GM23338 (cell line): ENCODE results near the gene ZDHHC7. TPM values are rescaled to one million over a fixed set of nuclear protein-coding genes. Genes with fewer than 3 reads are reported as not detected.

Experiments used
- ATAC-seq: fragments of 200-7000 bp; cut with Tn5 transposase; 3 replicates; pipeline ENCODE4 v1.9.1; 2020
- DNase-seq: peaks from one replicate; pipeline ENCODE4 v3.0.0-alpha.2; 2015; ENCODE audit warnings: low spot score
- H2AFZ ChIP-seq: fragments of 200-600 bp; sonication (generic); 2 replicates; pipeline ENCODE4 v1.8.0; 2016; ENCODE audit warnings: antibody characterized with exemption, mild to moderate bottlenecking, moderate library complexity
- H3F3A ChIP-seq: fragments of 200-600 bp; sonication (generic); replicated peaks from 2 replicates; pipeline ENCODE4 v1.8.0; 2017; ENCODE audit warnings: antibody characterized with exemption, mixed run types, low read depth
- H3K27ac ChIP-seq: fragments of 200-600 bp; sonication (generic); 2 replicates; pipeline ENCODE4 v1.6.1; 2016; ENCODE audit warnings: low read depth
- H3K27me3 ChIP-seq: fragments of 200-600 bp; sonication (generic); 2 replicates; pipeline ENCODE4 v1.8.0; 2016; ENCODE audit warnings: mild to moderate bottlenecking, mixed run types, moderate library complexity; ENCODE audit not compliant: insufficient read depth
- H3K36me3 ChIP-seq: fragments of 200-600 bp; sonication (generic); 2 replicates; pipeline ENCODE4 v1.8.0; 2016; ENCODE audit warnings: mild to moderate bottlenecking; ENCODE audit not compliant: insufficient read depth
- H3K4me1 ChIP-seq: fragments of 200-600 bp; sonication (generic); 2 replicates; pipeline ENCODE4 v1.8.0; 2016; ENCODE audit warnings: mild to moderate bottlenecking, moderate library complexity; ENCODE audit not compliant: insufficient read depth
- H3K4me2 ChIP-seq: fragments of 200-600 bp; sonication (generic); 2 replicates; pipeline ENCODE4 v1.7.1; 2017; ENCODE audit warnings: mixed run types
- H3K4me3 ChIP-seq: fragments of 200-600 bp; sonication (generic); 2 replicates; pipeline ENCODE4 v1.6.1; 2016; ENCODE audit warnings: mixed run types
- H3K79me2 ChIP-seq: fragments of 200-600 bp; sonication (generic); replicated peaks from 2 replicates; pipeline ENCODE4 v1.8.0; 2017; ENCODE audit warnings: mild to moderate bottlenecking; ENCODE audit not compliant: insufficient read depth
- H3K9me2 ChIP-seq: fragments of 200-600 bp; sonication (generic); 2 replicates; pipeline ENCODE4 v1.8.0; 2017; ENCODE audit not compliant: insufficient read depth
- H4K20me1 ChIP-seq: fragments of 200-600 bp; sonication (generic); replicated peaks from 2 replicates; pipeline ENCODE4 v1.8.0; 2017; ENCODE audit warnings: mild to moderate bottlenecking; ENCODE audit not compliant: insufficient read depth
- H3K27ac Mint-ChIP-seq: 2 replicates; pipeline ENCODE4 v1.8.0; 2020; ENCODE audit warnings: inconsistent platforms, mild to moderate bottlenecking, moderate library complexity, mixed read lengths
- H3K27me3 Mint-ChIP-seq: 3 replicates; pipeline ENCODE4 v1.8.0; 2022; ENCODE audit warnings: low read depth, mild to moderate bottlenecking, moderate library complexity, mixed read lengths, inconsistent platforms; ENCODE audit not compliant: insufficient read depth, poor library complexity
- H3K36me3 Mint-ChIP-seq: 3 replicates; pipeline ENCODE4 v1.8.0; 2021; ENCODE audit warnings: low read depth, mild to moderate bottlenecking, inconsistent platforms, moderate library complexity, mixed read lengths
- H3K4me1 Mint-ChIP-seq: 3 replicates; pipeline ENCODE4 v1.8.0; 2020; ENCODE audit warnings: mild to moderate bottlenecking, inconsistent platforms, mixed read lengths
- H3K4me3 Mint-ChIP-seq: 3 replicates; pipeline ENCODE4 v1.8.0; 2021; ENCODE audit warnings: moderate library complexity, mild to moderate bottlenecking, inconsistent platforms, mixed read lengths
- H3K9me3 Mint-ChIP-seq: 3 replicates; pipeline ENCODE4 v1.8.0; 2020; ENCODE audit warnings: moderate library complexity, mild to moderate bottlenecking, inconsistent platforms, mixed read lengths
- CREB1 ChIP-seq: fragments of 250-450 bp; sonication (Bioruptor Pico); IDR thresholded peaks from 2 replicates; pipeline ENCODE4 v1.5.0; 2020; ENCODE audit warnings: low read depth, mild to moderate bottlenecking, moderate library complexity
- EZH2 ChIP-seq: fragments of 200-600 bp; sonication (generic); IDR thresholded peaks from one replicate; pipeline ENCODE4 v1.8.0; 2017; ENCODE audit warnings: antibody characterized with exemption, mild to moderate bottlenecking, low read depth; ENCODE audit not compliant: unreplicated experiment
- EZH2phosphoT487 ChIP-seq: fragments of 200-600 bp; sonication (generic); IDR thresholded peaks from one replicate; pipeline ENCODE4 v1.8.1; 2018; ENCODE audit warnings: antibody characterized with exemption; ENCODE audit not compliant: unreplicated experiment
- JUNB ChIP-seq: IDR thresholded peaks from one replicate; pipeline ENCODE4 v1.6.1; 2016; ENCODE audit warnings: antibody characterized with exemption; ENCODE audit not compliant: unreplicated experiment
- NANOG ChIP-seq: IDR thresholded peaks from 2 replicates; pipeline ENCODE4 v1.6.1; 2016; ENCODE audit warnings: antibody characterized with exemption, borderline replicate concordance
- POLR2AphosphoS5 ChIP-seq: IDR thresholded peaks from 2 replicates; pipeline ENCODE4 v1.6.1; 2016; ENCODE audit warnings: antibody characterized with exemption, low read depth
- STAT1 ChIP-seq: IDR thresholded peaks from one replicate; pipeline ENCODE4 v1.6.1; 2016; ENCODE audit warnings: antibody characterized with exemption; ENCODE audit not compliant: unreplicated experiment
- ZNF114 ChIP-seq: fragments of 250-450 bp; sonication (Bioruptor Pico); IDR thresholded peaks from 2 replicates; pipeline ENCODE4 v1.5.0; 2020; ENCODE audit warnings: mild to moderate bottlenecking, moderate library complexity
- ZNF331 ChIP-seq: fragments of 250-450 bp; sonication (Bioruptor Pico); IDR thresholded peaks from 2 replicates; pipeline ENCODE4 v1.5.0; 2020; ENCODE audit warnings: low read depth, mild to moderate bottlenecking, moderate library complexity
- polyA plus RNA-seq: library from polyadenylated mRNA; unstranded; fragments of >200 nt; fragmentation: Nextera tagmentation; extraction: Ambion mirVana; gene quantifications from 2 replicates; pipeline ENCODE4 v1.2.1, GENCODE V29; 2016
- total RNA-seq: library from RNA; depleted of rRNA; stranded (reverse); fragments of >200 nt; shearing (Covaris generic); gene quantifications from 2 replicates; pipeline ENCODE4 v1.2.3, GENCODE V29; 2014
- TF ChIP-seq, protein P1 (sequence below): IDR thresholded peaks from one replicate; pipeline ENCODE4 v1.6.1; 2018; ENCODE audit warnings: antibody characterized with exemption; ENCODE audit not compliant: unreplicated experiment
- TF ChIP-seq, protein P2 (sequence below): IDR thresholded peaks from 2 replicates; pipeline ENCODE4 v1.6.1; 2016; ENCODE audit warnings: antibody characterized with exemption
- TF ChIP-seq, protein P3 (sequence below): fragments of 250-450 bp; sonication (Bioruptor Pico); IDR thresholded peaks from 2 replicates; pipeline ENCODE4 v1.5.0; 2020; ENCODE audit warnings: mild to moderate bottlenecking, moderate library complexity
- TF ChIP-seq, protein P4 (sequence below), 2 experiments: fragments of 200-600 bp in 1 of 2; sonication (generic) in 1 of 2; conservative IDR thresholded peaks; 2 replicates each; pipeline versions ENCODE4 v1.5.1 to v1.6.1; 2016 to 2017; ENCODE audit warnings: antibody characterized with exemption in 2 of 2, low read depth in 2 of 2, mild to moderate bottlenecking in 2 of 2, moderate library complexity in 1 of 2

Gene ZDHHC7
- total and polyA plus RNA-seq, 2 experiments from 2014 or later = 13.1 to 46.1 TPM

DNA sequence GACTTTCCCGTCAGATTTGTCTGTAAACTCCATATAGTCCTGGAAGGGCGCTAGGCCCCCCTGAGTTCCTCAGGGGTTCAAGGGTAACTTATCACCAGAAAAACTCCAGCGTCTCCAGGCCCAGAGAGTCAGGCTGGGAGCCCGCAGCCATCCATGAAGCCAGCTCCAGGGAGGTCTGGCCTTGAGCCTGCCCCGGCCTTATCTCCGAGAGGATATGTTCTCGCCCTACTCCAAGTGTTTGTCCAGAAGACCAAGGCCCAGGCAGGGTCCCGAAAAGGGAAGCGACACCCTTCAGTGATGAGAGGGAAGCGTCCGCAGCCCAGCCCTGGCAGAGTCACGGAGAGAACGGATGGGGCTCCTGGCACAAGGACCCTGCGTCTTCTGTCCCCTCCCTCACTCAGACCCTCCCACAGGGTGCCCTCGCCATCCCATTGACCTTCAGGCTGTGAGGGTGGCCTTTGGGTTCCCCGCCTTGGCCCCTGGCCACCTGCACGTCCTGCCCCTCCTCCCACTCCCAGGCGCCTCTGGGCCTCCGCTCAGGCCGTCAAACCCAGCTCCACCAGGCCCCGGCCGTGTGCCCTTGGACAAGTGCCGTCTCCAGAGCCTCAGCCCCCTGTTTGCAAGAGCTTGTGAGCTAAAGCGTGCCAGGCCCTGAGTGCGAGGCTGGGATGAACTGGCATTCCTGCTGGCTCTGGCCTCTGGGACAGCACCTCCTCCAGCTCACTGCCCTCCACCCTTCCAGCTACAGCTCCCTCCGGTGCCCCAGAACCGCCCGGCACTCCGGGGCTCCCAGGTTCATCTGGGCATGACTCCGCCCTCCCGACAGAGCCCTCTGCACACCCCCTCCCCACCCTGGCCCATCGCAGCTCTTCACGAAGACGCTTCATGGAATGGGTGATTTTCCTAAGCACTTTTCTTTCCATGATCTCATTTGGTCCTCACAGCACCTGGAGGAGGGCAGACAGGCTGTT is 83.4 kb downstream of the ZDHHC7 start:
- no peak overlapping the region for H3K4me2 ChIP-seq
- Mint-ChIP-seq H3K36me3 (no peaks in the 10 kb centered on the region; the same call in 2 of the 3 replicates), H3K27me3 (peaks cover 7% of the 10 kb centered on the region), H3K4me3 (no peak overlapping the region), H3K9me3 (no peaks in the 10 kb centered on the region; the same call in 2 of the 3 replicates), H3K4me1 (peaks cover 8% of the 10 kb centered on the region), H3K27ac (no peak overlapping the region)
- H3K4me1 ChIP-seq = no peaks in the 10 kb centered on the region
- no peaks in the 10 kb centered on the region for H3K9me2 ChIP-seq
- H3K4me3 ChIP-seq = no peak overlapping the region
- TF ChIP-seq ZNF331 (no peak), CREB1 (CRISPR knock-in tag) (no peak), NANOG (no peak), JUNB (no peak), EZH2 (no peak), EZH2phosphoT487 (no peak), ZNF114 (no peak), STAT1 (no peak), POLR2AphosphoS5 (no peak)
- TF ChIP-seq, protein P1, sequence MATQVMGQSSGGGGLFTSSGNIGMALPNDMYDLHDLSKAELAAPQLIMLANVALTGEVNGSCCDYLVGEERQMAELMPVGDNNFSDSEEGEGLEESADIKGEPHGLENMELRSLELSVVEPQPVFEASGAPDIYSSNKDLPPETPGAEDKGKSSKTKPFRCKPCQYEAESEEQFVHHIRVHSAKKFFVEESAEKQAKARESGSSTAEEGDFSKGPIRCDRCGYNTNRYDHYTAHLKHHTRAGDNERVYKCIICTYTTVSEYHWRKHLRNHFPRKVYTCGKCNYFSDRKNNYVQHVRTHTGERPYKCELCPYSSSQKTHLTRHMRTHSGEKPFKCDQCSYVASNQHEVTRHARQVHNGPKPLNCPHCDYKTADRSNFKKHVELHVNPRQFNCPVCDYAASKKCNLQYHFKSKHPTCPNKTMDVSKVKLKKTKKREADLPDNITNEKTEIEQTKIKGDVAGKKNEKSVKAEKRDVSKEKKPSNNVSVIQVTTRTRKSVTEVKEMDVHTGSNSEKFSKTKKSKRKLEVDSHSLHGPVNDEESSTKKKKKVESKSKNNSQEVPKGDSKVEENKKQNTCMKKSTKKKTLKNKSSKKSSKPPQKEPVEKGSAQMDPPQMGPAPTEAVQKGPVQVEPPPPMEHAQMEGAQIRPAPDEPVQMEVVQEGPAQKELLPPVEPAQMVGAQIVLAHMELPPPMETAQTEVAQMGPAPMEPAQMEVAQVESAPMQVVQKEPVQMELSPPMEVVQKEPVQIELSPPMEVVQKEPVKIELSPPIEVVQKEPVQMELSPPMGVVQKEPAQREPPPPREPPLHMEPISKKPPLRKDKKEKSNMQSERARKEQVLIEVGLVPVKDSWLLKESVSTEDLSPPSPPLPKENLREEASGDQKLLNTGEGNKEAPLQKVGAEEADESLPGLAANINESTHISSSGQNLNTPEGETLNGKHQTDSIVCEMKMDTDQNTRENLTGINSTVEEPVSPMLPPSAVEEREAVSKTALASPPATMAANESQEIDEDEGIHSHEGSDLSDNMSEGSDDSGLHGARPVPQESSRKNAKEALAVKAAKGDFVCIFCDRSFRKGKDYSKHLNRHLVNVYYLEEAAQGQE = no peak
- TF ChIP-seq, protein P2, sequence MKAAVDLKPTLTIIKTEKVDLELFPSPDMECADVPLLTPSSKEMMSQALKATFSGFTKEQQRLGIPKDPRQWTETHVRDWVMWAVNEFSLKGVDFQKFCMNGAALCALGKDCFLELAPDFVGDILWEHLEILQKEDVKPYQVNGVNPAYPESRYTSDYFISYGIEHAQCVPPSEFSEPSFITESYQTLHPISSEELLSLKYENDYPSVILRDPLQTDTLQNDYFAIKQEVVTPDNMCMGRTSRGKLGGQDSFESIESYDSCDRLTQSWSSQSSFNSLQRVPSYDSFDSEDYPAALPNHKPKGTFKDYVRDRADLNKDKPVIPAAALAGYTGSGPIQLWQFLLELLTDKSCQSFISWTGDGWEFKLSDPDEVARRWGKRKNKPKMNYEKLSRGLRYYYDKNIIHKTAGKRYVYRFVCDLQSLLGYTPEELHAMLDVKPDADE = no peak
- TF ChIP-seq, protein P3, sequence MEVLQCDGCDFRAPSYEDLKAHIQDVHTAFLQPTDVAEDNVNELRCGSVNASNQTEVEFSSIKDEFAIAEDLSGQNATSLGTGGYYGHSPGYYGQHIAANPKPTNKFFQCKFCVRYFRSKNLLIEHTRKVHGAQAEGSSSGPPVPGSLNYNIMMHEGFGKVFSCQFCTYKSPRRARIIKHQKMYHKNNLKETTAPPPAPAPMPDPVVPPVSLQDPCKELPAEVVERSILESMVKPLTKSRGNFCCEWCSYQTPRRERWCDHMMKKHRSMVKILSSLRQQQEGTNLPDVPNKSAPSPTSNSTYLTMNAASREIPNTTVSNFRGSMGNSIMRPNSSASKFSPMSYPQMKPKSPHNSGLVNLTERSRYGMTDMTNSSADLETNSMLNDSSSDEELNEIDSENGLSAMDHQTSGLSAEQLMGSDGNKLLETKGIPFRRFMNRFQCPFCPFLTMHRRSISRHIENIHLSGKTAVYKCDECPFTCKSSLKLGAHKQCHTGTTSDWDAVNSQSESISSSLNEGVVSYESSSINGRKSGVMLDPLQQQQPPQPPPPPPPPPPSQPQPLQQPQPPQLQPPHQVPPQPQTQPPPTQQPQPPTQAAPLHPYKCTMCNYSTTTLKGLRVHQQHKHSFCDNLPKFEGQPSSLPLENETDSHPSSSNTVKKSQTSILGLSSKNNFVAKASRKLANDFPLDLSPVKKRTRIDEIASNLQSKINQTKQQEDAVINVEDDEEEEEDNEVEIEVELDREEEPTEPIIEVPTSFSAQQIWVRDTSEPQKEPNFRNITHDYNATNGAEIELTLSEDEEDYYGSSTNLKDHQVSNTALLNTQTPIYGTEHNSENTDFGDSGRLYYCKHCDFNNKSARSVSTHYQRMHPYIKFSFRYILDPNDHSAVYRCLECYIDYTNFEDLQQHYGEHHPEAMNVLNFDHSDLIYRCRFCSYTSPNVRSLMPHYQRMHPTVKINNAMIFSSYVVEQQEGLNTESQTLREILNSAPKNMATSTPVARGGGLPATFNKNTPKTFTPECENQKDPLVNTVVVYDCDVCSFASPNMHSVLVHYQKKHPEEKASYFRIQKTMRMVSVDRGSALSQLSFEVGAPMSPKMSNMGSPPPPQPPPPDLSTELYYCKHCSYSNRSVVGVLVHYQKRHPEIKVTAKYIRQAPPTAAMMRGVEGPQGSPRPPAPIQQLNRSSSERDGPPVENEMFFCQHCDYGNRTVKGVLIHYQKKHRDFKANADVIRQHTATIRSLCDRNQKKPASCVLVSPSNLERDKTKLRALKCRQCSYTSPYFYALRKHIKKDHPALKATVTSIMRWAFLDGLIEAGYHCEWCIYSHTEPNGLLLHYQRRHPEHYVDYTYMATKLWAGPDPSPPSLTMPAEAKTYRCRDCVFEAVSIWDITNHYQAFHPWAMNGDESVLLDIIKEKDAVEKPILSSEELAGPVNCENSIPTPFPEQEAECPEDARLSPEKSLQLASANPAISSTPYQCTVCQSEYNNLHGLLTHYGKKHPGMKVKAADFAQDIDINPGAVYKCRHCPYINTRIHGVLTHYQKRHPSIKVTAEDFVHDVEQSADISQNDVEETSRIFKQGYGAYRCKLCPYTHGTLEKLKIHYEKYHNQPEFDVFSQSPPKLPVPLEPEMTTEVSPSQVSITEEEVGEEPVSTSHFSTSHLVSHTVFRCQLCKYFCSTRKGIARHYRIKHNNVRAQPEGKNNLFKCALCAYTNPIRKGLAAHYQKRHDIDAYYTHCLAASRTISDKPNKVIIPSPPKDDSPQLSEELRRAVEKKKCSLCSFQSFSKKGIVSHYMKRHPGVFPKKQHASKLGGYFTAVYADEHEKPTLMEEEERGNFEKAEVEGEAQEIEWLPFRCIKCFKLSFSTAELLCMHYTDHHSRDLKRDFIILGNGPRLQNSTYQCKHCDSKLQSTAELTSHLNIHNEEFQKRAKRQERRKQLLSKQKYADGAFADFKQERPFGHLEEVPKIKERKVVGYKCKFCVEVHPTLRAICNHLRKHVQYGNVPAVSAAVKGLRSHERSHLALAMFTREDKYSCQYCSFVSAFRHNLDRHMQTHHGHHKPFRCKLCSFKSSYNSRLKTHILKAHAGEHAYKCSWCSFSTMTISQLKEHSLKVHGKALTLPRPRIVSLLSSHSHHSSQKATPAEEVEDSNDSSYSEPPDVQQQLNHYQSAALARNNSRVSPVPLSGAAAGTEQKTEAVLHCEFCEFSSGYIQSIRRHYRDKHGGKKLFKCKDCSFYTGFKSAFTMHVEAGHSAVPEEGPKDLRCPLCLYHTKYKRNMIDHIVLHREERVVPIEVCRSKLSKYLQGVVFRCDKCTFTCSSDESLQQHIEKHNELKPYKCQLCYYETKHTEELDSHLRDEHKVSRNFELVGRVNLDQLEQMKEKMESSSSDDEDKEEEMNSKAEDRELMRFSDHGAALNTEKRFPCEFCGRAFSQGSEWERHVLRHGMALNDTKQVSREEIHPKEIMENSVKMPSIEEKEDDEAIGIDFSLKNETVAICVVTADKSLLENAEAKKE (CRISPR knock-in tag) = no peak
- TF ChIP-seq, protein P4, sequence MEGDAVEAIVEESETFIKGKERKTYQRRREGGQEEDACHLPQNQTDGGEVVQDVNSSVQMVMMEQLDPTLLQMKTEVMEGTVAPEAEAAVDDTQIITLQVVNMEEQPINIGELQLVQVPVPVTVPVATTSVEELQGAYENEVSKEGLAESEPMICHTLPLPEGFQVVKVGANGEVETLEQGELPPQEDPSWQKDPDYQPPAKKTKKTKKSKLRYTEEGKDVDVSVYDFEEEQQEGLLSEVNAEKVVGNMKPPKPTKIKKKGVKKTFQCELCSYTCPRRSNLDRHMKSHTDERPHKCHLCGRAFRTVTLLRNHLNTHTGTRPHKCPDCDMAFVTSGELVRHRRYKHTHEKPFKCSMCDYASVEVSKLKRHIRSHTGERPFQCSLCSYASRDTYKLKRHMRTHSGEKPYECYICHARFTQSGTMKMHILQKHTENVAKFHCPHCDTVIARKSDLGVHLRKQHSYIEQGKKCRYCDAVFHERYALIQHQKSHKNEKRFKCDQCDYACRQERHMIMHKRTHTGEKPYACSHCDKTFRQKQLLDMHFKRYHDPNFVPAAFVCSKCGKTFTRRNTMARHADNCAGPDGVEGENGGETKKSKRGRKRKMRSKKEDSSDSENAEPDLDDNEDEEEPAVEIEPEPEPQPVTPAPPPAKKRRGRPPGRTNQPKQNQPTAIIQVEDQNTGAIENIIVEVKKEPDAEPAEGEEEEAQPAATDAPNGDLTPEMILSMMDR (conservative IDR thresholded peaks at IDR 0.05; ENCODE audit: low read depth in 2 of 2) = no peak
- no peak overlapping the region; the same call in 1 of the 2 replicates for H2AFZ ChIP-seq
- no peaks in the 10 kb centered on the region for H3F3A ChIP-seq
- H3K27ac ChIP-seq = no peak overlapping the region
- DNase-seq = no peak
- H3K79me2 ChIP-seq = no peaks in the 10 kb centered on the region
- no peak for ATAC-seq
- no peaks in the 10 kb centered on the region for H3K27me3 ChIP-seq
- H3K36me3 ChIP-seq = no peaks in the 10 kb centered on the region
- no peaks in the 10 kb centered on the region for H4K20me1 ChIP-seq
